ENCODE data around the gene SERAC1.
"Not testable (repeated sequence)": the region's sequence is repeated elsewhere in the genome, so short reads cannot be mapped to it uniquely, and the experiment has no call there.

SERAC1 gene

DNA sequence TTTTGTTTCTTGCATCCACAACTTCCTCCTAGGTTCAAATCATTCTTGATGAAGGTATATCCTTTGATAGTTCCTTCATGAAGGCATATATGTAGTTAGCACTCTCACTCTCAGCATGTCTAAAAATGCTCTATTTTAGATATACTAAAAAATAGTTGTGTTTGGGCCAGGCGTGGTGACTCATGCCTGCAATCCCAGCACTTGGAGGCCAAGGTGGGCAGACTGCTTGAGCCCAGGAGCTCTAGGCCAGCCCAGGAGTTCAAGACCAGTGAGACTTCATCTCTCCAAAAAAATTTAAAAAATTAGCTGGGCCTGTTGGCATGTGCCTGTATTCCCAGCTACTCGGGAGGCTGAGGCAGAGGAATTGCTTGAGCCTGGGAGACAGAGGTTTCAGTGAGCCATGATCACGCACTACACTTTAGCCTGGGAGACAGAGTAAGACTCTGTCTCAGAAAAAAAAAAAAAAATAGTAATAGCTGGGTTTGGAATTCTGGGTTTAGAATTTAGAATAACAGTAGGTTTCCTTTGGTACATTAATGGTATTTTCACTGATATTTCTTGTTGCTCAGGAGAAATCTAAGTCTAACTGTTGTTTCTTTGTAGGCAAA, 7.0 kb downstream of the SERAC1 start:
- DNase-seq (ENCODE audit: low spot score), result no peak
- Mint-ChIP-seq H3K27ac (no peak overlapping the region), H3K9me3 (no peaks in the 10 kb centered on the region), H3K4me3 (no peak overlapping the region), H3K4me1 (ENCODE audit: low read depth) (peaks cover 17% of the 10 kb centered on the region), H3K27me3 (ENCODE audit: low read depth) (no peaks in the 10 kb centered on the region), H3K36me3 (ENCODE audit: low read depth) (peaks cover 8% of the 10 kb centered on the region)

- Mint-ChIP-seq H3K27ac (no peak overlapping the region), H3K27me3 (ENCODE audit: low read depth) (no peaks in the 10 kb centered on the region), H3K36me3 (ENCODE audit: low read depth) (peaks cover 8% of the 10 kb centered on the region), H3K4me3 (no peak overlapping the region), H3K4me1 (ENCODE audit: low read depth) (peaks cover 7% of the 10 kb centered on the region), H3K9me3 (no peaks in the 10 kb centered on the region)
- DNase-seq (ENCODE audit: low spot score), result no peak
Observed at GRCh38 chr6:158158748-158159147, 9.3 kb downstream of the SERAC1 start.

- no peaks in the 10 kb centered on the region for H3K27me3 Mint-ChIP-seq (ENCODE audit: low read depth)
- DNase-seq (ENCODE audit: low spot score), result no peak
- no peak overlapping the region for H3K27ac Mint-ChIP-seq
- H3K36me3 Mint-ChIP-seq (ENCODE audit: low read depth), result peaks cover 8% of the 10 kb centered on the region
- peaks cover 7% of the 10 kb centered on the region for H3K4me1 Mint-ChIP-seq (ENCODE audit: low read depth)
- H3K4me3 Mint-ChIP-seq, result no peak overlapping the region
- no peaks in the 10 kb centered on the region for H3K9me3 Mint-ChIP-seq
Observed at GRCh38 chr6:158158123-158158522, 9.9 kb downstream of the SERAC1 start.

DNA sequence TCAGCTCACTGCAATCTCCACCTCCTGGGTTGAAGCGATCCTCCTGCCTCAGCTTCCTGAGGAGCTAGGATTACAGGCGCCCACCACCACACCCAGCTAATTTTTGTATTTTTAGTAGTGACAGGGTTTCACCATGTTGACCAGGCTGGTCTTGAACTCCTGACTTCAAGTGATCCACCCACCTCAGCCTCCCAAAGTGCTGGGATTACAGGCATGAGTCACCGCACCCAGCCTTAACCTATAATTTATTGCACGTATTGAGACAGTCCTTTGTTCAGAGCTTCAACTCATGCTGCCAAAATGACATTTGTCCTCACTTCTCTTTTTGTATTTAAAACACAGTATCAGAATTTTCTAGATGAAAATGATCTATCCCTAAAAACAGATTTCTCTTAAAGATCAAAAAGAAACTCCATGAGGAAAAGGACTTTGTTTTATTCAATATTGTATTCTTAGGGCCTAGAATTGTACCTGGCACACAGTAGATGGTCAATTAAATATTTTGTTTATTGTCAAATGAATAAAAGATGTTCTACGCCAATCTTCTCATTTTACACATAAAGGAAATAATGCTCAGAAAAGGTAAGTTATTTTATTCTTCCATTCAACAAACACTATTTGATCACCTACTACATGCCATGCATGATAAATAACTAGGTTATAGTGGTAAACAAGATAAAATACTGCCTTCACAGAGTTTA, 10.8 kb downstream of the SERAC1 start:
- H3K27me3 Mint-ChIP-seq (ENCODE audit: low read depth), result no peaks in the 10 kb centered on the region
- H3K36me3 Mint-ChIP-seq (ENCODE audit: low read depth), result peaks cover 8% of the 10 kb centered on the region
- no peak for DNase-seq (ENCODE audit: low spot score)
- H3K4me1 Mint-ChIP-seq (ENCODE audit: low read depth), result peaks cover 3% of the 10 kb centered on the region
- H3K9me3 Mint-ChIP-seq, result no peaks in the 10 kb centered on the region
- H3K4me3 Mint-ChIP-seq, result no peak overlapping the region
- H3K27ac Mint-ChIP-seq, result no peak overlapping the region

- no peak overlapping the region for H3K4me3 Mint-ChIP-seq
- H3K4me1 Mint-ChIP-seq (ENCODE audit: low read depth), result no peaks in the 10 kb centered on the region
- H3K36me3 Mint-ChIP-seq (ENCODE audit: low read depth), result peaks cover 8% of the 10 kb centered on the region
- no peak for DNase-seq (ENCODE audit: low spot score)
- H3K9me3 Mint-ChIP-seq, result no peaks in the 10 kb centered on the region
- H3K27me3 Mint-ChIP-seq (ENCODE audit: low read depth), result no peaks in the 10 kb centered on the region
- no peak overlapping the region for H3K27ac Mint-ChIP-seq
Observed at GRCh38 chr6:158154816-158155215, 13.2 kb downstream of the SERAC1 start.

GRCh38 chr6:158153576-158153975, 14.5 kb downstream of the SERAC1 start:
- peaks cover 8% of the 10 kb centered on the region for H3K36me3 Mint-ChIP-seq (ENCODE audit: low read depth)
- H3K4me3 Mint-ChIP-seq, result no peak overlapping the region
- no peaks in the 10 kb centered on the region for H3K4me1 Mint-ChIP-seq (ENCODE audit: low read depth)
- no peak for DNase-seq (ENCODE audit: low spot score)
- no peaks in the 10 kb centered on the region for H3K9me3 Mint-ChIP-seq
- no peaks in the 10 kb centered on the region for H3K27me3 Mint-ChIP-seq (ENCODE audit: low read depth)
- no peak overlapping the region for H3K27ac Mint-ChIP-seq

GRCh38 chr6:158152659-158153058, 15.4 kb downstream of the SERAC1 start:
- H3K27ac Mint-ChIP-seq, result no peak overlapping the region
- no peak overlapping the region for H3K4me3 Mint-ChIP-seq
- no peak for DNase-seq (ENCODE audit: low spot score)
- H3K9me3 Mint-ChIP-seq, result no peaks in the 10 kb centered on the region
- H3K4me1 Mint-ChIP-seq (ENCODE audit: low read depth), result no peaks in the 10 kb centered on the region
- no peaks in the 10 kb centered on the region for H3K27me3 Mint-ChIP-seq (ENCODE audit: low read depth)
- peaks cover 10% of the 10 kb centered on the region for H3K36me3 Mint-ChIP-seq (ENCODE audit: low read depth)

GRCh38 chr6:158152025-158152424, 16.0 kb downstream of the SERAC1 start:
- not testable (repeated sequence) for H3K9me3 Mint-ChIP-seq; DNase-seq (ENCODE audit: low spot score); H3K4me1 Mint-ChIP-seq (ENCODE audit: low read depth); H3K4me3 Mint-ChIP-seq; H3K27ac Mint-ChIP-seq; H3K27me3 Mint-ChIP-seq (ENCODE audit: low read depth); H3K36me3 Mint-ChIP-seq (ENCODE audit: low read depth)

DNA sequence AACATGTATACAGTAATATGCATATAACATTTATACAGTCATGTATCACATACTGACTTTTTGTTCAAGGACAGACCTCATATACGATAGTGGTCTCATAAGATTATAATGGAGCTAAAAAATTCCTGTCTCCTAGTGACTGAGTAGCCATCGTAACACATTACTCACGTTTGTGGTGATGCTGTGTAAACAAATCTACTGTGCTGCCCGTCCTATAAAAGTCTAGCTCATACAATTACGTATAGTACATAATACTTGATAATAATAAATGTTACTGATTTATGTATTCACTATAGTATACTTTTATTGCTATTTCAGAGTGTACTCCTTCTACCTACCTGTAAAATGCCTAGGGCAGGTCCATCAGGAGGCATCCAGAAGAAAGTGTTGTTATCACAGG, 17.4 kb downstream of the SERAC1 start:
- H3K4me1 Mint-ChIP-seq (ENCODE audit: low read depth), result no peaks in the 10 kb centered on the region
- peaks cover 7% of the 10 kb centered on the region for H3K36me3 Mint-ChIP-seq (ENCODE audit: low read depth)
- no peak overlapping the region for H3K27ac Mint-ChIP-seq
- H3K27me3 Mint-ChIP-seq (ENCODE audit: low read depth), result no peaks in the 10 kb centered on the region
- H3K9me3 Mint-ChIP-seq, result no peaks in the 10 kb centered on the region
- no peak for DNase-seq (ENCODE audit: low spot score)
- no peak overlapping the region for H3K4me3 Mint-ChIP-seq

DNA sequence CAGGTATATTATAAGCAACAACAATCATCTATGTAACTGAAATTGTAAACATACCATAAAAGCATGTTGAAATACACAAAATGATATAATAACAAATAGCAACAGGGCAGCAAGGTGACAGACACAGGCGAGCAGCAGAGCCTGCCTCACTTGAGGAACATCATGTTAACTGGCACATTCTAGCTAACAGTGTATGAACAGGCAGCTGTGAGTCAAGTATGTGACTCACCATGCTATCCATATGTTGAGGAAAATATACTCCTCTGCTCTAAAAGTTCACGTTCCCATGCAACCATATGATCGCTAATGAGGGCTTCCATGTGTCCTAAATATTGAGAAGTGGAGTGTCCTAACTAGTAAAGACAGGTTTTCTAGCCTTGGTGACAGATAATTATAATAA, 18.4 kb downstream of the SERAC1 start:
- no peak overlapping the region for H3K27ac Mint-ChIP-seq
- peaks cover 7% of the 10 kb centered on the region for H3K36me3 Mint-ChIP-seq (ENCODE audit: low read depth)
- no peak for DNase-seq (ENCODE audit: low spot score)
- H3K9me3 Mint-ChIP-seq, result no peaks in the 10 kb centered on the region
- H3K27me3 Mint-ChIP-seq (ENCODE audit: low read depth), result no peaks in the 10 kb centered on the region
- no peaks in the 10 kb centered on the region for H3K4me1 Mint-ChIP-seq (ENCODE audit: low read depth)
- no peak overlapping the region for H3K4me3 Mint-ChIP-seq

GRCh38 chr6:158143700-158144099, 24.4 kb downstream of the SERAC1 start:
- Mint-ChIP-seq H3K4me3 (no peak overlapping the region), H3K27me3 (ENCODE audit: low read depth) (no peaks in the 10 kb centered on the region), H3K36me3 (ENCODE audit: low read depth) (peaks cover 20% of the 10 kb centered on the region), H3K9me3 (no peaks in the 10 kb centered on the region), H3K27ac (no peak overlapping the region), H3K4me1 (ENCODE audit: low read depth) (peaks cover 5% of the 10 kb centered on the region)
- no peak for DNase-seq (ENCODE audit: low spot score)

DNA sequence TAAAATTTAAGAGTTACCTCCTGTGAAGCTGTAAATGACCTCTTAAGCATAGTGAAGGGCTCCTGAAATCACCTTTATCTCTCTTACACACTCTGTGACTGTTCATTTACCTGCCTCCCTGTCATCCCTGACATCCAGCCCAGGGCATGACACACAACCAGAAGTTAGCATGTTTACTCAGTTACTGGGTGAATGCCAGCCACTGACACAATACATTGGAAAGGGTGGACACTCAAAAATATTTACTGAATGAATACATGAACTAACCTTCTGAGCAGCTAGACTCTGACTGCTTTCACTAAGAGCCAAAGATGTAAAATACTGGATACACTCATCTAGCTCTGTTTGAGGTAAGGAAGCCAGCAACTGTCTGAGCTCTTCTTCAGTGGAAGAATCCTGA, 25.3 kb downstream of the SERAC1 start:
- DNase-seq (ENCODE audit: low spot score), result no peak
- peaks cover 9% of the 10 kb centered on the region for H3K4me1 Mint-ChIP-seq (ENCODE audit: low read depth)

DNA sequence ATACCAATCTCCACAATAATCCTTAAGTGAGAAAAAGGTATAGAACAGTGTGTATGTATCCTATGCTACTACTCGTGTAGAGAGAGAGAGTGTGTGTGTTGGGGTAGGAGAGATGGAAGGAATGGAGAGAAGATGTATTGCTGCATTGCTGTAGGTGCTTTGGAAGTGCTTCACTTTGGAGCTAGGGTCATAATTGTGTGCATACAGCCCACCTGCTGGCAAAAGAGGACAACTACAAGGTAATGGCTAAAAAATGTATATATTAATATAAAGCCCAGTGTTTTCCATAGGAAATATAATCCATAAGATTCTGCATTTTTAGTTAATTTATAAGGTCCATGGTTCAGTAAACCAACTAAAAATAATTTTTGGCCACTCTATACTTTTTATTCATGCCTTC, 36.1 kb downstream of the SERAC1 start:
- no peak for DNase-seq (ENCODE audit: low spot score)
- H3K4me3 Mint-ChIP-seq, result no peak overlapping the region
- H3K36me3 Mint-ChIP-seq (ENCODE audit: low read depth), result peaks cover 1% of the 10 kb centered on the region
- no peaks in the 10 kb centered on the region for H3K9me3 Mint-ChIP-seq
- H3K4me1 Mint-ChIP-seq (ENCODE audit: low read depth), result no peaks in the 10 kb centered on the region
- no peak overlapping the region for H3K27ac Mint-ChIP-seq
- no peaks in the 10 kb centered on the region for H3K27me3 Mint-ChIP-seq (ENCODE audit: low read depth)

More for the DNA sequence above, 25.3 kb downstream of the SERAC1 start:
- Mint-ChIP-seq H3K9me3 (no peaks in the 10 kb centered on the region), H3K36me3 (ENCODE audit: low read depth) (peaks cover 17% of the 10 kb centered on the region), H3K4me3 (no peak overlapping the region), H3K27ac (no peak overlapping the region), H3K27me3 (ENCODE audit: low read depth) (no peaks in the 10 kb centered on the region)

DNA sequence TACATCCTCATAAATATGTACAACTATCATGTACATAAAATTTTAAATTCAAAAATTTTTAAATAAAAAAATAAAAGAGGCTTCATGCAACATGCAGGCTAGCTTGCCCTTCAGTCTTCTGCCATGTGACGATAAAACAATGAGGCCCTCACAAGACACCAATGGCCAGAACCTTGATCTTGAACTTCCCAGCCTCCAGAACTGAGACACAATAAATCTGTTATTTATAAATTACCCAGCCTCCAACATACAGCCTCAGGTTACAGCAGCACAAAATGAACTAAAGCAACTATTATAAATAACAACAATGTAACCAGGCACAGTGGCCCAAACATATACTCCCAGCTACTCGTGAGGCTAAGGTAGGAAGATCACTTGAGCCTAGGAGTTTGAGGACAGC, 42.8 kb downstream of the SERAC1 start:
- peaks cover 5% of the 10 kb centered on the region for H3K36me3 Mint-ChIP-seq (ENCODE audit: low read depth)
- no peak overlapping the region for H3K27ac Mint-ChIP-seq
- H3K4me3 Mint-ChIP-seq, result no peak overlapping the region
- H3K4me1 Mint-ChIP-seq (ENCODE audit: low read depth), result no peaks in the 10 kb centered on the region
- H3K27me3 Mint-ChIP-seq (ENCODE audit: low read depth), result no peaks in the 10 kb centered on the region
- DNase-seq (ENCODE audit: low spot score), result no peak
- H3K9me3 Mint-ChIP-seq, result no peaks in the 10 kb centered on the region

DNA sequence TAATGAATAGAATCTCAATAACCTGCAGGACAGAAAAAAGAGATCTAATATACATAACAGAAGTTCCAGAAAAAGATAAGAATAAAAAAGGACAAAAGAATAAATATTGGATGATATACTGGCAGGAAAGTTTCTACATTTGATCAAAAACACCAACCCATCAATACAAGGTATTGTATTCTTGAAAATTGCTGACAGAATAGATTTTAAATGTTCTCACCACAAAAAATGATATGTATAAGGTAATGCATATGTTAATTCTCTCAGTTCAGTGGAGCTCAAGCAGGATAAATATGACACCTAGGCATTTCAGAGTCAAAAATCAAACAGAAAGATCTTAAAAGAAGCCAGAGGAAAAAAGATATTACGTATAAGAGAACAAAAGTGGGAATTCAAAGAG, 43.8 kb downstream of the SERAC1 start:
- peaks cover 6% of the 10 kb centered on the region for H3K36me3 Mint-ChIP-seq (ENCODE audit: low read depth)
- H3K9me3 Mint-ChIP-seq, result no peaks in the 10 kb centered on the region
- H3K4me3 Mint-ChIP-seq, result no peak overlapping the region
- H3K4me1 Mint-ChIP-seq (ENCODE audit: low read depth), result no peaks in the 10 kb centered on the region
- no peak overlapping the region for H3K27ac Mint-ChIP-seq
- no peak for DNase-seq (ENCODE audit: low spot score)
- H3K27me3 Mint-ChIP-seq (ENCODE audit: low read depth), result no peaks in the 10 kb centered on the region
